ENCODE results near the gene TSPEAR.

The TSPEAR gene

GRCh38 chr21:44656868-44657267 is 54.5 kb downstream of the TSPEAR start:
- Histone ChIP-seq H3K27ac (ENCODE audit: low read depth, low read length) (no peak overlapping the region), H3K9me3 (ENCODE audit: control insufficient read depth, insufficient read depth, low read depth, low read length) (0 out of 2 replicates have a peak, but pooled peaks cover 4% of the 10 kb centered on the region), H3K4me3 (ENCODE audit: low read depth, low read length) (no peak overlapping the region), H3K36me3 (ENCODE audit: control insufficient read depth, insufficient read depth, low read length) (no peaks in the 10 kb centered on the region), H3K4me1 (ENCODE audit: control insufficient read depth, insufficient read depth, low read length) (peaks cover 15% of the 10 kb centered on the region), H3K27me3 (ENCODE audit: control insufficient read depth, insufficient read depth, low read length) (no peaks in the 10 kb centered on the region), H3K9ac (ENCODE audit: low read length) (no peak overlapping the region)

GRCh38 chr21:44654576-44655175 is 56.7 kb downstream of the TSPEAR start, which contains the start of gene KRTAP12-4:
KRTAP12-4 (minus strand) TSS chr21:44654659; CDS start chr21:44654614, 45 bp downstream.
- Histone ChIP-seq H3K36me3 (ENCODE audit: control insufficient read depth, insufficient read depth, low read length) (no peaks in the 10 kb centered on the region), H3K4me1 (ENCODE audit: control insufficient read depth, insufficient read depth, low read length) (peaks cover 9% of the 10 kb centered on the region), H3K27me3 (ENCODE audit: control insufficient read depth, insufficient read depth, low read length) (no peaks in the 10 kb centered on the region)

GRCh38 chr21:44653656-44654575 is 57.5 kb downstream of the TSPEAR start:
- Histone ChIP-seq H3K27ac (ENCODE audit: low read depth, low read length) (no peak overlapping the region), H3K27me3 (ENCODE audit: control insufficient read depth, insufficient read depth, low read length) (no peaks in the 10 kb centered on the region), H3K4me3 (ENCODE audit: low read depth, low read length) (no peak overlapping the region), H3K9ac (ENCODE audit: low read length) (no peak overlapping the region), H3K36me3 (ENCODE audit: control insufficient read depth, insufficient read depth, low read length) (no peaks in the 10 kb centered on the region), H3K9me3 (ENCODE audit: control insufficient read depth, insufficient read depth, low read depth, low read length) (no peaks in the 10 kb centered on the region), H3K4me1 (ENCODE audit: control insufficient read depth, insufficient read depth, low read length) (peaks cover 5% of the 10 kb centered on the region)

More at GRCh38 chr21:44654576-44655175, 56.7 kb downstream of the TSPEAR start, which contains the start of gene KRTAP12-4:
- H3K9me3 ChIP-seq (ENCODE audit: control insufficient read depth, insufficient read depth, low read depth, low read length): no peaks in the 10 kb centered on the region
- no peak within 1 kb of the TSS for H3K9ac ChIP-seq (ENCODE audit: low read length)
- no peak within 1 kb of the TSS for H3K4me3 ChIP-seq (ENCODE audit: low read depth, low read length)
- H3K27ac ChIP-seq (ENCODE audit: low read depth, low read length): no peak within 1 kb of the TSS

GRCh38 chr21:44653123-44653522 is 58.2 kb downstream of the TSPEAR start:
- no peaks in the 10 kb centered on the region for H3K9me3 ChIP-seq (ENCODE audit: control insufficient read depth, insufficient read depth, low read depth, low read length)
- H3K27ac ChIP-seq (ENCODE audit: low read depth, low read length): no peak overlapping the region
- H3K27me3 ChIP-seq (ENCODE audit: control insufficient read depth, insufficient read depth, low read length): no peaks in the 10 kb centered on the region
- H3K4me3 ChIP-seq (ENCODE audit: low read depth, low read length): no peak overlapping the region
- no peaks in the 10 kb centered on the region for H3K4me1 ChIP-seq (ENCODE audit: control insufficient read depth, insufficient read depth, low read length)
- H3K36me3 ChIP-seq (ENCODE audit: control insufficient read depth, insufficient read depth, low read length): no peaks in the 10 kb centered on the region
- H3K9ac ChIP-seq (ENCODE audit: low read length): no peak overlapping the region

GRCh38 chr21:44650973-44651675 is 60.2 kb downstream of the TSPEAR start:
- Histone ChIP-seq H3K9me3 (ENCODE audit: control insufficient read depth, insufficient read depth, low read depth, low read length) (no peaks in the 10 kb centered on the region), H3K36me3 (ENCODE audit: control insufficient read depth, insufficient read depth, low read length) (no peaks in the 10 kb centered on the region), H3K4me3 (ENCODE audit: low read depth, low read length) (no peak overlapping the region), H3K27ac (ENCODE audit: low read depth, low read length) (no peak overlapping the region), H3K9ac (ENCODE audit: low read length) (no peak overlapping the region), H3K4me1 (ENCODE audit: control insufficient read depth, insufficient read depth, low read length) (peaks cover 9% of the 10 kb centered on the region), H3K27me3 (ENCODE audit: control insufficient read depth, insufficient read depth, low read length) (no peaks in the 10 kb centered on the region)

- Histone ChIP-seq H3K9me3 (ENCODE audit: control insufficient read depth, insufficient read depth, low read depth, low read length) (peaks cover under 1% of the 10 kb centered on the region; the same call in 1 of the 2 replicates), H3K27ac (ENCODE audit: low read depth, low read length) (no peak overlapping the region), H3K4me1 (ENCODE audit: control insufficient read depth, insufficient read depth, low read length) (peaks cover 9% of the 10 kb centered on the region), H3K27me3 (ENCODE audit: control insufficient read depth, insufficient read depth, low read length) (no peaks in the 10 kb centered on the region), H3K36me3 (ENCODE audit: control insufficient read depth, insufficient read depth, low read length) (no peaks in the 10 kb centered on the region), H3K4me3 (ENCODE audit: low read depth, low read length) (no peak overlapping the region), H3K9ac (ENCODE audit: low read length) (no peak overlapping the region)
Measured at GRCh38 chr21:44650265-44650972, 61.0 kb downstream of the TSPEAR start.

GRCh38 chr21:44649521-44650100 is 61.8 kb downstream of the TSPEAR start:
- no peak overlapping the region for H3K4me3 ChIP-seq (ENCODE audit: low read depth, low read length)
- no peaks in the 10 kb centered on the region for H3K27me3 ChIP-seq (ENCODE audit: control insufficient read depth, insufficient read depth, low read length)
- peaks cover 9% of the 10 kb centered on the region for H3K4me1 ChIP-seq (ENCODE audit: control insufficient read depth, insufficient read depth, low read length)
- H3K9me3 ChIP-seq (ENCODE audit: control insufficient read depth, insufficient read depth, low read depth, low read length): peaks cover 5% of the 10 kb centered on the region; the same call in 1 of the 2 replicates
- no peaks in the 10 kb centered on the region for H3K36me3 ChIP-seq (ENCODE audit: control insufficient read depth, insufficient read depth, low read length)
- no peak overlapping the region for H3K9ac ChIP-seq (ENCODE audit: low read length)
- no peak overlapping the region for H3K27ac ChIP-seq (ENCODE audit: low read depth, low read length)

GRCh38 chr21:44648557-44649311 is 62.6 kb downstream of the TSPEAR start:
- Histone ChIP-seq H3K27me3 (ENCODE audit: control insufficient read depth, insufficient read depth, low read length) (no peaks in the 10 kb centered on the region), H3K4me1 (ENCODE audit: control insufficient read depth, insufficient read depth, low read length) (peaks cover 9% of the 10 kb centered on the region), H3K27ac (ENCODE audit: low read depth, low read length) (no peak overlapping the region), H3K9ac (ENCODE audit: low read length) (no peak overlapping the region), H3K4me3 (ENCODE audit: low read depth, low read length) (no peak overlapping the region), H3K9me3 (ENCODE audit: control insufficient read depth, insufficient read depth, low read depth, low read length) (peaks cover 11% of the 10 kb centered on the region), H3K36me3 (ENCODE audit: control insufficient read depth, insufficient read depth, low read length) (no peaks in the 10 kb centered on the region)

GRCh38 chr21:44647222-44647552 is 64.2 kb downstream of the TSPEAR start:
- H3K27ac ChIP-seq (ENCODE audit: low read depth, low read length): no peak overlapping the region
- H3K36me3 ChIP-seq (ENCODE audit: control insufficient read depth, insufficient read depth, low read length): no peaks in the 10 kb centered on the region
- peaks cover 9% of the 10 kb centered on the region for H3K4me1 ChIP-seq (ENCODE audit: control insufficient read depth, insufficient read depth, low read length)
- H3K9ac ChIP-seq (ENCODE audit: low read length): no peak overlapping the region
- no peaks in the 10 kb centered on the region for H3K27me3 ChIP-seq (ENCODE audit: control insufficient read depth, insufficient read depth, low read length)
- peaks cover 16% of the 10 kb centered on the region for H3K9me3 ChIP-seq (ENCODE audit: control insufficient read depth, insufficient read depth, low read depth, low read length)
- no peak overlapping the region for H3K4me3 ChIP-seq (ENCODE audit: low read depth, low read length)

Data from HUES6 (cell line).